CD4-positive, alpha-beta T cell treated with Interleukin-17A for 1 hour (primary cell): ENCODE results near the gene CMC1.

Experiments used
- DNase-seq: peaks from one replicate; pipeline ENCODE4 v3.0.0-alpha.2; 2020

Gene CMC1

GRCh38 chr3:28308196-28308595, 66.8 kb downstream of the CMC1 start:
- DNase-seq: no peak

GRCh38 chr3:28315711-28316110, 74.3 kb downstream of the CMC1 start:
- no peak for DNase-seq

GRCh38 chr3:28316226-28316625, 74.8 kb downstream of the CMC1 start:
- no peak for DNase-seq

GRCh38 chr3:28317438-28318022, 76.1 kb downstream of the CMC1 start:
- peak; percentile 73 for DNase-seq

- DNase-seq: no peak
Observed at GRCh38 chr3:28320981-28321380, 79.6 kb downstream of the CMC1 start.

- DNase-seq: no peak
Observed at GRCh38 chr3:28322464-28322863, 81.0 kb downstream of the CMC1 start.

- peak; percentile 72 for DNase-seq
Observed at GRCh38 chr3:28326458-28326926, 85.1 kb downstream of the CMC1 start.

- DNase-seq: peak; percentile 73
Observed at GRCh38 chr3:28328188-28329151, 87.1 kb downstream of the CMC1 start.

GRCh38 chr3:28334552-28334951, 93.1 kb downstream of the CMC1 start:
- peak; percentile 16 for DNase-seq

- DNase-seq: no peak
Observed at GRCh38 chr3:28335246-28335645, 93.8 kb downstream of the CMC1 start.

GRCh38 chr3:28337230-28337629, 95.8 kb downstream of the CMC1 start:
- DNase-seq: no peak

- no peak for DNase-seq
Observed at GRCh38 chr3:28343144-28343543, 101.7 kb downstream of the CMC1 start.

- no peak for DNase-seq
Observed at GRCh38 chr3:28345690-28346089, 104.3 kb downstream of the CMC1 start.

GRCh38 chr3:28347374-28348264, 106.2 kb downstream of the CMC1 start:
- peak; percentile 18 for DNase-seq

GRCh38 chr3:28348265-28348628, 106.8 kb downstream of the CMC1 start:
- DNase-seq: no peak

GRCh38 chr3:28348629-28349468, 107.4 kb downstream of the CMC1 start, which contains the start of the genes AZI2 and ZCWPW2:
Gene AZI2 (minus strand): TSS chr3:28348824. CDS start chr3:28340617, 8,207 bp downstream.
Gene ZCWPW2 (plus strand): TSS chr3:28348721. CDS start chr3:28413069, 64,348 bp downstream.
- DNase-seq: peak; percentile 95

- no peak for DNase-seq
Observed at GRCh38 chr3:28349469-28350000, 108.1 kb downstream of the CMC1 start.
